ENCODE measurements around the gene HSPA14. TPM values are rescaled to one million over a fixed set of nuclear protein-coding genes. Genes with fewer than 3 reads are reported as not detected.

HSPA14 gene
- total RNA-seq, 6 experiments from 2014 or later: 10.7 to 13.7 (median 13.3) TPM

GRCh38 chr10:14879928-14880193 lies 41.8 kb downstream of the HSPA14 start:
- no peak for TF ChIP-seq CTCF (IDR thresholded peaks at IDR 0.05)
- peak overlapping the region; percentile 96 for H3K4me3 Mint-ChIP-seq
- H3K27me3 Mint-ChIP-seq (ENCODE audit: insufficient read depth): no peaks in the 10 kb centered on the region
- no peaks in the 10 kb centered on the region for H3K9me3 Mint-ChIP-seq
- no peak for DNase-seq
- H3K27ac Mint-ChIP-seq: no peak overlapping the region; the same call in 1 of the 2 replicates
- no peaks in the 10 kb centered on the region for H3K36me3 Mint-ChIP-seq (ENCODE audit: low read depth)
- H3K4me1 Mint-ChIP-seq (ENCODE audit: low read depth): peaks cover 25% of the 10 kb centered on the region

- TF ChIP-seq CTCF (IDR thresholded peaks at IDR 0.05): no peak
- Mint-ChIP-seq H3K4me3 (peak overlapping the region; percentile 96), H3K36me3 (ENCODE audit: low read depth) (no peaks in the 10 kb centered on the region), H3K27ac (no peak overlapping the region), H3K4me1 (ENCODE audit: low read depth) (peaks cover 22% of the 10 kb centered on the region), H3K9me3 (no peaks in the 10 kb centered on the region), H3K27me3 (ENCODE audit: insufficient read depth) (no peaks in the 10 kb centered on the region)
- no peak for DNase-seq
These were observed 42.1 kb downstream of the HSPA14 start for GRCh38 chr10:14880229-14880628.

GRCh38 chr10:14884082-14884481 lies 46.0 kb downstream of the HSPA14 start:
- Mint-ChIP-seq H3K4me3 (no peak overlapping the region), H3K36me3 (ENCODE audit: low read depth) (no peaks in the 10 kb centered on the region), H3K9me3 (no peaks in the 10 kb centered on the region), H3K4me1 (ENCODE audit: low read depth) (peaks cover 10% of the 10 kb centered on the region), H3K27ac (no peak overlapping the region), H3K27me3 (ENCODE audit: insufficient read depth) (no peaks in the 10 kb centered on the region)
- no peak for TF ChIP-seq CTCF (IDR thresholded peaks at IDR 0.05)
- no peak for DNase-seq

- H3K27ac Mint-ChIP-seq: no peak overlapping the region
- H3K4me1 Mint-ChIP-seq (ENCODE audit: low read depth): no peaks in the 10 kb centered on the region
- TF ChIP-seq CTCF (IDR thresholded peaks at IDR 0.05): peak; percentile 65
- DNase-seq: no peak
- H3K36me3 Mint-ChIP-seq (ENCODE audit: low read depth): no peaks in the 10 kb centered on the region
- H3K9me3 Mint-ChIP-seq: no peaks in the 10 kb centered on the region
- H3K4me3 Mint-ChIP-seq: no peak overlapping the region
- no peaks in the 10 kb centered on the region for H3K27me3 Mint-ChIP-seq (ENCODE audit: insufficient read depth)
These were observed 51.2 kb downstream of the HSPA14 start for GRCh38 chr10:14889318-14889717.

GRCh38 chr10:14891151-14891550 lies 53.0 kb downstream of the HSPA14 start:
- Mint-ChIP-seq H3K4me3 (no peak overlapping the region), H3K27me3 (ENCODE audit: insufficient read depth) (no peaks in the 10 kb centered on the region), H3K36me3 (ENCODE audit: low read depth) (no peaks in the 10 kb centered on the region), H3K9me3 (no peaks in the 10 kb centered on the region), H3K27ac (no peak overlapping the region), H3K4me1 (ENCODE audit: low read depth) (no peaks in the 10 kb centered on the region)
- DNase-seq: no peak
- TF ChIP-seq CTCF (IDR thresholded peaks at IDR 0.05): no peak

- peak; percentile 25 for DNase-seq
- TF ChIP-seq CTCF (IDR thresholded peaks at IDR 0.05): peak; percentile 76
- Mint-ChIP-seq H3K36me3 (ENCODE audit: low read depth) (peaks cover 14% of the 10 kb centered on the region), H3K4me3 (no peak overlapping the region), H3K4me1 (ENCODE audit: low read depth) (no peaks in the 10 kb centered on the region), H3K27me3 (ENCODE audit: insufficient read depth) (no peaks in the 10 kb centered on the region; the same call in 1 of the 2 replicates), H3K9me3 (no peaks in the 10 kb centered on the region), H3K27ac (no peak overlapping the region)
These were observed 66.2 kb downstream of the HSPA14 start for GRCh38 chr10:14904316-14904732.
